GM19324 (cell line): ENCODE results near the gene ACP2.
A peak's percentile ranks its signal among the peaks of the same experiment; 100 is the strongest.

Source experiments
- ATAC-seq: cut with Tn5 transposase; IDR thresholded peaks from one replicate; pipeline ENCODE4 v1.9.1; 2021; ENCODE audit warnings: mild to moderate bottlenecking, moderate library complexity; ENCODE audit not compliant: unreplicated experiment, low FRiP score

The ACP2 gene

DNA sequence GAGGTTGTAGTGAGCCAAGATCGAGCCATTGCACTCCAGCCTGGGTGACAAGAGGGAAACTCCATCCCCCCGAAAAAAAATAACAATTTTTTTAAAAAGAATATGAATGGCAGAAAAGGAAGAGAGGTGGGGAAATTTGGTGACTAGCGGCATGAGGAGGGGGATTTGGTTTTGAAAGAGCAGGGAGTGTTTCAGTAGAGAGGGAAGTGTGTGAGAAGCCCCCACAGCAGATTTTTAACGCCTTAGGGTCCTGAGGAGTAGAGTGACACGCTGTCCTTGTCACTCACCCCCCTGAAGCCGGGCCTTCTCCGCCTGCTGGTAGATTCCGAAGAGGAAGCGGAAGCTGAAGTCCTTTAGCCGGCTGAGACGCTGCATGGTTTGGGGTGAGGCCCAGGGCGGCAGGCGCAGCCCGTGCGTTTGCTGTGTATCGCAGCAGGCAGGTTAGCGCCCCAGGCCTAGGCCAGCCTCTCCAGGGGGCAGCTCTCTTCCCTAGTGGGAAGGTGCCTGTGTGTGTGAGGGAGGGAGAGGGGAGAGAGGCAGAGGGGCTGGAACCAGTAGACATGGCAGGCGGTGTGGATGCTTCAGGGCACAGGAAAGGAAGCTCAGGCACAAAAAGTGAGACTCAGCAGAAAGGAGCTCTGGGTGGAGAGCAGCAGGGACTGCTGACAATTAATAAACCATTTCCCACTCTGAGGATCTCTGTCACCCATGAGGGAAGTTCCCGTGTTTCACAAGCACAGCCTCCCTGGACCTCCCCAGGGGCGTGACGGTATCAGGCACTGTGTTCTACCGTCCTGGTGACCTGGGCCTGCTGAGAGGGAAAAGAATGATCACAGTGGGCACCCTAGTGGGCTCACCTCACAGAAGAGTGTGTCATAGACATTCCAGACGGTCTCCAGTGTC lies 3.9 kb downstream of the ACP2 start:
- no peak for ATAC-seq

- ATAC-seq: no peak
These were observed 5.2 kb downstream of the ACP2 start for GRCh38 chr11:47243454-47243853.

DNA sequence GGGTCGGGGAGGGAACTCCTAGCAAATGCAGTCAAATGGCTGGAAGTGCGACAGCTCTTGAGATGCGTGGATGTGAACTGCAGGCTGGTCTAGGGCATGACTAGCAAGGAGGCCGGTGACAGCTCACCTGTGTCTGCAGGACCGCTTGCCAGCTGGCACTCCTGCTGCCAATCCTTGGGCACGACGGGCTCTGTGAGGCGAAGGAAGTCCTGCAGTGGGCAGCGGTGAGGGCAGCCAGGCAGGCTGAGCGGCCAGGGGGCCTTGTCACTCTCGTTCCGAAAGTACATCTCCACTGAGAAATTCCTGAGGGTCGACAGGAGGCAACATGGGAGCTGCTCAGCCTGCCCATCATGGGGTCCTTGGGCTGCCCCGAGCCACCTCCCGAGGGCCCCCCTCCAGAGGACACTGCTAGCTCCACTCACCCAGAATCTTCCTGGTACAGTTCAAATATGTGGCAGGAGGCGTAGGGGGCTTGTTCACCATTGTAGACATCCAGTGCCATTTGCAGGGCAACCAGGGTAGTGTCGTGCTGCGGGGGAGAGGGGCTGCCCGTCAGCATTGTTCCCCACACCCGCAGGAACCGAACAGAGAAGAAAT lies 5.9 kb downstream of the ACP2 start:
- no peak for ATAC-seq

DNA sequence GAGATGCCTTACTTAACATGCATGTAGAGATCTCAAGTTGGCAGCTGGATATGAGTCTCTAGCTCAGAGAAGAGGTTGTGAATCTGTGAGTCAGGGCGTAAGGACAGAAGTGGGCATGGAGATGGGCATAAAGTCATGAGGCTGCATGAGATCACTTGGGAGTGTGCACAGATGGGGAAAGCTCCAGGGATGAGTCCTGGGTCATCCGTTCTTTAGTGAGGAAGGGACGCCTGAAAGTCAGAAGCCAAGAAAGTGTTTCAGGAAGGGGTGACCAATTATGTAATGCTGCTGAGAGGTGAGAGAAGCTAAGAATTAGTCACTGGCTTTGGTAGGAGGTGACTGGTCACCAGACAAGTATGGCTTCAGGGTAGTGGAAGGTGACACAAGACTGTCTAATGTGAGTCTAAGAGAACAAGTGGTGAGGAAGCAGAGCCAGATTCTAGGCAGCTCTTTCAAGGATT lies 6.7 kb downstream of the ACP2 start:
- ATAC-seq: no peak

- ATAC-seq: no peak
These were observed 8.8 kb downstream of the ACP2 start for GRCh38 chr11:47239852-47240251.

- ATAC-seq: no peak
These were observed 12.1 kb downstream of the ACP2 start for GRCh38 chr11:47236482-47236881.

DNA sequence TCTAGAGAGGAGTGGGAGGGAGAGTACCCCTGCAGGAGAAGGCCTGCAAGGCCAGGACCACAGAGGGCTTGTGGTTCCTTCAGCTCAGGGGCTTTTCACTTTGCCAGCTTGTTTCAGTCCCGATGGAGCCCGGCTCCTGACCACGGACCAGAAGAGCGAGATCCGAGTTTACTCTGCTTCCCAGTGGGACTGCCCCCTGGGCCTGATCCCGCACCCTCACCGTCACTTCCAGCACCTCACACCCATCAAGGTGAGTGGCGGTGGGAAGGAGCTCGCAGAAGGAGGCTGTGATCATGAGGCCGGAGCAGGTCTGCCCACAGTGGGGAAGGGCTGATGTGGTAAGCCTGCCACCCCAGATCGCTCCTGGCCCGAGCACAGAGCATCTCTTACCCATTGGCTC lies 13.5 kb downstream of the ACP2 start:
- no peak for ATAC-seq

GRCh38 chr11:47234669-47235100 lies 13.9 kb downstream of the ACP2 start:
- ATAC-seq: no peak

DNA sequence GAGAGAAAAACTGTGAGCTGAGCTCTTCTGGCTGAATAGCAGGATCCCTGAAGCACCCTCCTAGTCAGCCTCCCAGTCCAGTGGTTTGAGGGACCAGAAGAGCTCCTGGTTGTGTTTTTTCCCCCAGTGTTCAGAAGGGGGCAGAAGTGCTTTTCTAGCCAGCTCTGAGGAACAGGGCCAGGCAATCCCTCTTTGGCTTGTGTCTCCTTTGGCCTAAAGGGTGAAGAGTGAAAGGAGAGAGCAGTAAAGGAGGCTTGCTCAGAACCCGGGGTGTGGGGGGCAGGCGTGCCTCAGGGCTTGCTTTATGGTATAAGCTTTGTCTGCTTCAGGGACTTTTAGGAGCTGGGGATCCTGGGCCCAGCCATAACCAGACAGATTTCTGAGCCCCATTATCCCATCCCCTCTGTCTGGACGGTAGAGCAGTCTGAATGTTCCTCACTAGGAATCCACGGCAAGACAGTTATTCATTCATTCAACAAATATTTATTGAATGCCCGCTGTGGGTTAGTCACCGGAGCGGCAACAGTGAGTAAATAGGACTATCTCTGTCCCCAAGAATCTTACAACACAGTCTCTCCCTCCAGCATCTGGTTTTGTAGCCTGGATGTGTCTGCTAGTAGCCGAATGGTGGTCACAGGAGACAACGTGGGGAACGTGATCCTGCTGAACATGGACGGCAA lies 14.5 kb downstream of the ACP2 start:
- no peak for ATAC-seq

- no peak for ATAC-seq
These were observed 15.6 kb downstream of the ACP2 start for GRCh38 chr11:47233051-47233450.

DNA sequence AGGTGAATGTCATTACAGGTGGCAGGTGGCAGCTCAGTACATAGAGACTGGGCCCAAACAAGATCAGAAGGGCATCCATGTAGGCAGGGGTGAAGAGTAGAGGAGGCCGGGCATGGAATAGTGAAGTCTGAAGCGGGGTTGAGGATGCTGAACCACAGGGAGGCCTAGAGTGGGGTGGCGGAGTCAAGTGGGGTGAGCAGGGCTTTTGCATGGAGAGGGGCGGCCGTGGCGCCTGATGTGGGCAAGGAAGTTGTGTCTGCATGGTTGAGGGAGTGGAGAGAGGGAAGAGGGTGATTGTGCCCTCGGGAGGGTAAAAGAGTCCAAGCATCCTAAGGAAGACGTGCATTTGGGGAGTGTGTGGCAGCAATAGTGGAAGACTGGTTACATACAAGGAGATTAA lies 19.5 kb downstream of the ACP2 start:
- no peak for ATAC-seq

DNA sequence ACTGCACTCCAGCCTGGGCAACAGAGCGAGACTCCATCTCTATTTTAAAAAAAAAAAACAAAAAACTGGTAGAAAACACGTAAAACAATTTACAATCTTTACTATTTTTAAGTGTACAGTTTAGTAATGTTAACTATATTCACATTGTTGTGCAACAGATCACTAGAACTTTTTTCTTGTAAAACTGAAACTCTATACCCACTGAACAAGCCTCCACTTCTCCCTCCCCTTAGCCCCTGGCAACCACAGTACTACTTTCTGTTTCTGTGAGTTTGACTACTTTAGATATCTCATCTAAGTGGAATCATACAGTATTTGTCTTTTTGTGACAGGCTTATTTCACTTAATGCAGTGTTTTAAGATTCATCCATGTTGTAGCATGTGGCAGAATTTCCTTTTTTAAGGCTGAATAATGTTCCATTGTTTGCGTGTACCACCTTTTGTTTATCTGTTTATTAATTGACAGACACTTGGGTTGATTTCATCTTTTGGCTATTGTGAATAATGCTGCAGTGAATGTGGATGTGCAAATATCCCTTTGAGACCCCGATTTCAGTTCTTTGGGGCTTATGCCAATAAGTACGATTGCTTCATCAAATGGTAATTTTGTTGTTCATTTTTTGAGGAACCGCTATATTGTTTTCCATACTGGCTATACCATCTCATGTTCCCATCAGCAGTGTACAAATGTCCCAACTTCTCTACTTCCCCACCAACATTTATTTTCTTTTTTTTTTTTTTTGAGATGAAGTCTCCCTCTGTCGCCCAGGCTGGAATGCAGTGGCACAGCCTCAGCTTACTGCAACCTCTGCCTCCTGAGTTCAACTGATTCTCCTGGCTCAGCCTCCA lies 22.8 kb downstream of the ACP2 start:
- ATAC-seq: peak; percentile 78

DNA sequence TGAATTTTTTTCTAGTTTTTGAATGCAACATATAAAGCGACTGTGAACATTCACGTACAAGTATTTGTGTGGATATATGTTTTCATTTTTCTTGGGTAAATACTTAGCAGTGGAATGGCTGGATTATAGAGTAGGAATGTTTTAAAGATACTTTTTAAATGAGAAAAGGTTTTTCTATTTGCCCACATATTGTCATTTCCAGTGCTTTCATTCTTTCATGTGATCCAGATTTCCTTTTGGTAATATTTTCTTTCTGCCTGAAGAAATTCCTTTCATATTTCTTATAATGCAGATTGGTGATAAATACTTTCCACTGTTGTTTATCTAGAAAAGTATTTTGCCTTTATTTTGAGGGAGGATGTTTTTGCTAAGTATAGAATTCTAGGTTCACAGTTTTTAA lies 25.9 kb downstream of the ACP2 start:
- no peak for ATAC-seq

- ATAC-seq: no peak
These were observed 28.2 kb downstream of the ACP2 start for GRCh38 chr11:47220401-47220821.

DNA sequence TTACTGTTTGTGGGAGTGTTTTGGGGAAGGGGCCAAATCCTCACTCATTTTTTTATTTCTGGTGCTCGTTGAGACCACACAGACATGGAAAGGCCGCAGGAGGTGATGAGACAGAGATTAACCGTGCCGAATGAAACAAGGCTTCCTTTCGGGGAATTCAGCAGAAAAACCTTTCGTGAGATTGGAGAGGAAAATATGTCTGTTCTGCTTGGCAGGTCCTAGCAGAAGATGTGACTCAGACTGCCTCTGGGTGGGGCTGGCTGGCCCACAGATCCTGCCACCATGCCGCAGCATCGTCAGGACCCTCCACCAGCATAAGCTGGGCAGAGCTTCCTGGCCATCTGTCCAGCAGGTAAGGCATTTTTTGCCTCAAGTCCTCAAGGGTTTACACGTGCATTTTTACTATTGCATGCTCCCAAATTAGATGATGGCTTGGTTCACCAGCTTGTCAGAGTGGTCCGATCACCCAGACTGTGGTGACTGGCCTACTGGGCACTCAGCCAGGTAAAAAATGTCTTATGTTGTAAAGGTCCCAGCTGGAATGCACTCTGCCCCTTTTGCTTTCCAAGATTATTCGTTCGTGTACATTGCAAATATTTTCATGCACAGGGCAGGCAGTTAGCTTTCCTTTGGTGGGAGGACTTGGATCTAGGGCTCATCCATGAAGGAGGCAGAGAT lies 32.4 kb downstream of the ACP2 start:
- ATAC-seq: peak; percentile 35

- ATAC-seq: peak; percentile 0
These were observed 33.2 kb downstream of the ACP2 start for GRCh38 chr11:47215366-47215910.

DNA sequence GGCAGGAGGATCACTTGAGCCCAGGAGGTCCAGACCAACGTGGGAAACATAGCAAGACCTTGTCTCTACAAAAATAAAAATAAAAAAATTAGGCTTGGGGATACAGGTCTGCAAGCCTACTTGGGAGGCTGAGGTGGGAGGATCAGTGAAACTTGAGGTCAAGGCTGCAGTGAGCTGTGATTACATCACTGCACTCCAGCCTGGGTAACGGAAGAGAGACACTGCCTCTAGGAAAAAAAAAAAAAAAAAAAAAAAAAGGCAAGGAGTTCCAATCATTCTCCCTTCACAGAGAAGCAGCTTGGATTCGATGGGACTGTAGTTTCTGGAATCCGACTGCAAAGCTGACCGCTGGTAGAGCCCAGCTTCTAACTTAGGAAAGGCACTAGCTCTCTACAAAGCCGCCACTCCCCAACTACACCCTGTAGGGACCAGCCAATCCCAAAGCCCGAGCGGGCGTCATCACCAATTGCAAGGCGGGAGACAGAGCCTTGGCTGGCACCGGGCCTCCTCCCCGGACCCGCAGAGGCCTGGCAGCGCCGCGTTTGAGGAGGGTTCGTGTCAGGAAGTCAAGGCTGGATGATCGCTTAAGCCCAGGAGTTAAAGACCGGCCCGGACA lies 34.6 kb downstream of the ACP2 start:
- ATAC-seq: peak; percentile 34

DNA sequence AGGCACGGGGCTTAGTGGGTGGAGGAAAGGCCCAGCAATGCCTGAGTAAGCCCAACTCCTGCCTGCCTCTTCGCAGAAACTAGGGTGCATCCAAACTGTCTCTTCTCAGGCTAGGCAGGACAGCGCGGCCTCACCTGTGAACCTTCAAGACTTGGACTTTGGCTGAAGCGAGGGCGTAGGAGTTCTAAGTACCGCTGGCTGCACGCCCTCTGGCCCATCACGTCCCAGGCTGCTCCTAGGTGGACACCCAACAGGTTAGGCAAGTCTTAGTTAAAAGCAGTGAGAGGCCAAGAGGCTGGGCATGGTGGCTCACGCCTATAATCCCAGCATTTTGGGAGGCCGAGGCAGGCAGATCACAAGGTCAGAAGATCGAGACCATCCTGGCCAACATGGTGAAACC lies 35.7 kb downstream of the ACP2 start:
- no peak for ATAC-seq

DNA sequence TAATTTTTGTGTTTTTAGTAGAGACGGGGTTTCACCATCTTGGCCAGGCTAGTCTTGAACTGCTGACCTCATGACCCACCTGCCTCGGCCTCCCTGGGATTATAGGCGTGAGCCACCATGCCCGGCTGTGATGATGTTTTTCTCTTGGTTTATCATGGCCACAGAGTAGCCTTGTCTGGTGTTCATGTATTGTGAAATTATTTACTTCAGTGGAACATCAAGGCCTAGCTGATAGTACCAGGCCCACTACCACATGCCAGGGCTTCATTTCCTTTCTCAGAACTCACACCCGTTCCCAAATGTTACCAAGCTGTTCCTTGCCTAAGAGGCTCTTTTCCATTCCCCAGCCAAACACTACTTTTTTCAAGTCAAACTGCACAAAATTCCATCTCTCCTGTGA lies 40.0 kb downstream of the ACP2 start:
- ATAC-seq: no peak
